IMR-90 (cell line): ENCODE measurements around the gene ECT2. TPM values are rescaled to one million over a fixed set of nuclear protein-coding genes. Genes with fewer than 3 reads are reported as not detected.

ENCODE experiments used
- ATAC-seq: fragments of 200-7000 bp; cut with Tn5 transposase; 2 replicates; pipeline ENCODE4 v1.9.1; 2020; ENCODE audit warnings: low read depth, mild to moderate bottlenecking, moderate library complexity
- BruUV-seq: library from RNA; stranded (reverse); fragments of 400-500 nt; replicated peaks from 2 replicates; lab custom pipeline; 2021; lab: Mats Ljungman, UMichigan
- CTCF ChIA-PET: fragments of 300-600 bp; formaldehyde crosslinking; extraction: SDS; loops from one replicate; lab custom pipeline; 2021; ENCODE audit warnings: antibody characterized with exemption; lab: Yijun Ruan, JAX
- POLR2A ChIA-PET: fragments of 300-600 bp; sonication (Branson Sonifier 250); formaldehyde crosslinking; loops from one replicate; lab custom pipeline; 2022; ENCODE audit warnings: antibody characterized with exemption; ENCODE audit not compliant: unreplicated experiment; lab: Charles Lee
- DNase-seq: peaks from one replicate; pipeline ENCODE4 v3.0.0; 2013
- H2AFZ ChIP-seq: replicated peaks from 2 replicates; pipeline ENCODE3; 2013; ENCODE audit warnings: low read length, mild to moderate bottlenecking; ENCODE audit not compliant: poor library complexity
- H2AK5ac ChIP-seq: 2 replicates; pipeline ENCODE4 v1.6.1; 2013; ENCODE audit warnings: low read depth, low read length, inconsistent platforms
- H2AK9ac ChIP-seq: replicated peaks from 2 replicates; pipeline ENCODE3; 2013; ENCODE audit warnings: mild to moderate bottlenecking, low read depth, low read length, moderate library complexity; ENCODE audit not compliant: poor library complexity
- H2BK120ac ChIP-seq: 2 replicates; pipeline ENCODE4 v1.6.1; 2013; ENCODE audit warnings: low read depth, low read length, inconsistent platforms
- H2BK15ac ChIP-seq: 3 replicates; pipeline ENCODE4 v1.6.1; 2013; ENCODE audit warnings: low read depth, low read length, inconsistent platforms
- H2BK20ac ChIP-seq: 2 replicates; pipeline ENCODE4 v1.6.1; 2013; ENCODE audit warnings: low read depth, mild to moderate bottlenecking, inconsistent platforms, low read length, moderate library complexity
- H2BK5ac ChIP-seq: 2 replicates; pipeline ENCODE4 v1.6.1; 2013; ENCODE audit warnings: mild to moderate bottlenecking, low read depth, low read length, inconsistent platforms; ENCODE audit not compliant: poor library complexity, severe bottlenecking
- H3K14ac ChIP-seq: replicated peaks from 2 replicates; pipeline ENCODE4 v1.6.1; 2013; ENCODE audit warnings: low read depth, low read length, inconsistent platforms
- H3K18ac ChIP-seq: 2 replicates; pipeline ENCODE4 v1.6.1; 2013; ENCODE audit warnings: low read depth, low read length, control low read depth
- H3K23ac ChIP-seq: 2 replicates; pipeline ENCODE4 v1.6.1; 2013; ENCODE audit warnings: low read depth, low read length, inconsistent platforms
- H3K27ac ChIP-seq: 2 replicates; pipeline ENCODE4 v1.5.1; 2013; ENCODE audit warnings: mild to moderate bottlenecking, control low read depth, low read length; ENCODE audit not compliant: insufficient read depth
- H3K27me3 ChIP-seq: 2 replicates; pipeline ENCODE4 v1.6.1; 2013; ENCODE audit warnings: low read length; ENCODE audit not compliant: control insufficient read depth, insufficient read depth
- H3K36me3 ChIP-seq: 2 replicates; pipeline ENCODE4 v1.6.1; 2013; ENCODE audit warnings: low read length, mixed read lengths; ENCODE audit not compliant: control insufficient read depth, insufficient read depth
- H3K4ac ChIP-seq: 2 replicates; pipeline ENCODE4 v1.6.1; 2013; ENCODE audit warnings: low read depth, low read length, inconsistent platforms
- H3K4me1 ChIP-seq: 2 replicates; pipeline ENCODE4 v1.6.1; 2013; ENCODE audit warnings: low read length, mixed read lengths; ENCODE audit not compliant: control insufficient read depth, insufficient read depth
- H3K4me2 ChIP-seq: 2 replicates; pipeline ENCODE4 v1.6.1; 2013; ENCODE audit warnings: low read depth, mild to moderate bottlenecking, control low read depth, low read length, moderate library complexity
- H3K4me3 ChIP-seq: 2 replicates; pipeline ENCODE4 v1.5.1; 2013; ENCODE audit warnings: low read depth, mild to moderate bottlenecking, control low read depth, low read length, moderate library complexity; ENCODE audit not compliant: insufficient read depth
- H3K56ac ChIP-seq: 2 replicates; pipeline ENCODE4 v1.6.1; 2013; ENCODE audit warnings: low read length, inconsistent platforms; ENCODE audit not compliant: insufficient read depth; ENCODE audit errors: extremely low read depth
- H3K79me1 ChIP-seq, 2 experiments: 2 replicates each; pipeline ENCODE4 v1.6.1; 2013; ENCODE audit warnings: low read length in 2 of 2, inconsistent platforms in 1 of 2, low read depth in 1 of 2
- H3K9ac ChIP-seq: 2 replicates; pipeline ENCODE4 v1.6.1; 2013; ENCODE audit warnings: low read depth, low read length, control low read depth
- H3K9me1 ChIP-seq: 2 replicates; pipeline ENCODE4 v1.6.1; 2013; ENCODE audit warnings: low read length, inconsistent platforms; ENCODE audit not compliant: insufficient read depth
- H3K9me3 ChIP-seq: 2 replicates; pipeline ENCODE4 v1.6.1; 2013; ENCODE audit warnings: low read length; ENCODE audit not compliant: control insufficient read depth, insufficient read depth
- H4K20me1 ChIP-seq: 2 replicates; pipeline ENCODE4 v1.6.1; 2013; ENCODE audit warnings: low read length, inconsistent platforms; ENCODE audit not compliant: insufficient read depth
- H4K5ac ChIP-seq: 2 replicates; pipeline ENCODE4 v1.6.1; 2013; ENCODE audit warnings: mild to moderate bottlenecking, low read depth, low read length, control low read depth
- H4K8ac ChIP-seq, 2 experiments: 2 replicates each; pipeline ENCODE4 v1.6.1; 2013; ENCODE audit warnings: low read depth in 2 of 2, low read length in 2 of 2, control low read depth in 1 of 2, inconsistent platforms in 1 of 2
- H4K91ac ChIP-seq: 2 replicates; pipeline ENCODE4 v1.6.1; 2013; ENCODE audit warnings: low read depth, low read length, inconsistent platforms; ENCODE audit not compliant: insufficient read depth
- BHLHE40 ChIP-seq: fragments of 150-350 bp; IDR thresholded peaks from 2 replicates; pipeline ENCODE4 v1.6.1; 2016; ENCODE audit warnings: mild to moderate bottlenecking, low read depth, low read length
- CEBPB ChIP-seq: IDR thresholded peaks from 2 replicates; pipeline ENCODE4 v1.6.1; 2012; ENCODE audit warnings: low read depth, low read length, improper control_type of control experiment
- CHD1 ChIP-seq: IDR thresholded peaks from 2 replicates; pipeline ENCODE4 v1.6.1; 2012; ENCODE audit warnings: low read depth, low read length, improper control_type of control experiment
- FOS ChIP-seq: fragments of 150-350 bp; IDR thresholded peaks from 2 replicates; pipeline ENCODE4 v1.6.1; 2016; ENCODE audit warnings: low read depth, low read length
- MAFK ChIP-seq: IDR thresholded peaks from 2 replicates; pipeline ENCODE4 v1.6.1; 2012; ENCODE audit warnings: low read depth, low read length, improper control_type of control experiment
- MXI1 ChIP-seq: IDR thresholded peaks from 2 replicates; pipeline ENCODE4 v1.6.1; 2012; ENCODE audit warnings: low read depth, mild to moderate bottlenecking, low read length, moderate library complexity, borderline replicate concordance
- NFE2L2 ChIP-seq: fragments of 150-350 bp; IDR thresholded peaks from 2 replicates; pipeline ENCODE4 v1.6.1; 2016; ENCODE audit warnings: low read depth, mild to moderate bottlenecking, low read length
- RAD21 ChIP-seq: IDR thresholded peaks from 2 replicates; pipeline ENCODE4 v1.6.1; 2012; ENCODE audit warnings: low read length, improper control_type of control experiment
- RCOR1 ChIP-seq: IDR thresholded peaks from 2 replicates; pipeline ENCODE4 v1.6.1; 2012; ENCODE audit warnings: mild to moderate bottlenecking, low read length, improper control_type of control experiment; ENCODE audit not compliant: insufficient replicate concordance
- RFX5 ChIP-seq: IDR thresholded peaks from 2 replicates; pipeline ENCODE4 v1.8.0; 2012; ENCODE audit warnings: low read depth, mild to moderate bottlenecking, low read length, moderate library complexity
- SMC3 ChIP-seq: fragments of 150-350 bp; IDR thresholded peaks from 2 replicates; pipeline ENCODE4 v1.6.1; 2016; ENCODE audit warnings: low read depth, mild to moderate bottlenecking, antibody characterized with exemption, low read length, moderate library complexity
- WGBS, 2 experiments: methylation state at CpG; one replicate each; pipeline versions ENCODE4 v1.1.5 to v1.1.7; 2013; ENCODE audit warnings: missing lambda C conversion rate in 2 of 2; ENCODE audit not compliant: insufficient read length in 1 of 2; ENCODE audit errors: extremely low coverage in 2 of 2; 5-methylcytosine and 5-hydroxymethylcytosine counted together
- dilution Hi-C: fragments of 300-500 bp; cut with HindIII; formaldehyde crosslinking; loops from one replicate; pipeline ENCODE4 v1.14.3; 2018; ENCODE audit warnings: low sequenced_read_pairs; ENCODE audit not compliant: unreplicated experiment
- in situ Hi-C: fragments of 300-500 bp; cut with MboI; formaldehyde crosslinking; loops from 3 replicates; pipeline ENCODE4 v1.14.3; 2019; ENCODE audit warnings: low sequenced_read_pairs, inconsistent platforms, mixed read lengths
- intact Hi-C: fragments of 100-400 bp; cut with micrococcal nuclease; formaldehyde crosslinking; loops from 2 replicates; pipeline ENCODE4 v1.10.0; 2022
- polyA plus RNA-seq, 3 experiments: library from polyadenylated mRNA; depleted of rRNA; stranded (reverse); fragments of >200 nt; gene quantifications; 2 replicates each; pipeline ENCODE4 v1.2.3, GENCODE V29; 2012; ENCODE audit warnings: low replicate concordance in 1 of 3
- total RNA-seq: library from RNA; depleted of rRNA; stranded (reverse); fragments of >200 nt; gene quantifications from 2 replicates; pipeline ENCODE4 v1.2.3, GENCODE V29; 2012
- TF ChIP-seq, protein P1 (sequence below): conservative IDR thresholded peaks from 2 replicates; pipeline ENCODE4 v1.5.1; 2012; ENCODE audit warnings: mild to moderate bottlenecking, low read depth, low read length, improper control_type of control experiment
- TF ChIP-seq, protein P2 (sequence below): fragments of 150-350 bp; IDR thresholded peaks from 2 replicates; pipeline ENCODE4 v1.6.1; 2017; ENCODE audit warnings: mild to moderate bottlenecking, antibody characterized with exemption, low read length, low read depth
- TF ChIP-seq, protein P3 (sequence below): fragments of 150-350 bp; IDR thresholded peaks from 2 replicates; pipeline ENCODE4 v1.6.1; 2016; ENCODE audit warnings: low read depth, mild to moderate bottlenecking, low read length, moderate library complexity, borderline replicate concordance

Gene ECT2
- total and polyA plus RNA-seq, 2 of the 4 experiments (the other 2 are of a cell fraction) = 18.1 to 37.8 TPM

DNA sequence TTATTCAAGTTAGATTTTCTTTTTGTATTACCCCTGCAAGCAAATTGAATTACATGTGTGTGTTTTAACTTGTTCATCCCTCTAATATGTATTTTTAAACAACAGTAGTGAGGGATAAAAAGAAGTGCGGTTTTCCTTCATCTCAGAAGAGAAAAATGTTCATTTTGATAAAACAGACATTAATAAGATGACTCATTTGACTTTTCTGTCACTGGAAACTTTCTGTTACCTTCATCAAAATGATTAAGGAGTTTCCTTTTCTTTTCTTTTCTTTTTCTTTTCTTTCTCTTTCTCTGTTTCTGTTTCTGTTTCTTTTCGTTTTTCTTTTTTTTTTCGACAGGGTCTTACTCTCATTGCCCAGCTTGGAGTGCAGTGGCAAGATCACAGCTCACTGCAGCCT lies 53.0 kb downstream of the ECT2 start:
- Histone ChIP-seq H3K79me1 (peaks cover 7 to 11% of the 10 kb centered on the region in 2 experiments; a peak in 2 of 4 replicates), H3K36me3 (no peaks in the 10 kb centered on the region), H4K5ac (no peak overlapping the region), H3K4ac (no peak overlapping the region), H3K4me3 (no peak overlapping the region), H2AFZ (no peak overlapping the region), H3K18ac (no peak overlapping the region), H3K4me1 (no peaks in the 10 kb centered on the region), H2BK20ac (no peak overlapping the region), H2BK5ac (no peak overlapping the region), H3K9ac (no peak overlapping the region), H3K56ac (no peak overlapping the region), H2BK15ac (no peak overlapping the region), H2AK5ac (no peak overlapping the region), H4K8ac (no peak overlapping the region), H3K14ac (no peak overlapping the region), H3K9me1 (no peaks in the 10 kb centered on the region), H4K91ac (no peak overlapping the region), H3K27ac (no peak overlapping the region), H3K9me3 (no peaks in the 10 kb centered on the region), H4K20me1 (no peaks in the 10 kb centered on the region), H2AK9ac (no peak overlapping the region), H3K4me2 (no peak overlapping the region), H2BK120ac (no peak overlapping the region), H3K27me3 (no peaks in the 10 kb centered on the region), H3K23ac (no peak overlapping the region)
- CTCF ChIA-PET = no interaction called here
- WGBS, 2 experiments = 90% methylated on average over 2 of the region's 3 CpGs; no CpG with 5 or more reads in 1 of the 2 experiments
- dilution Hi-C loops = no loop called here
- POLR2A ChIA-PET = no interaction called here
- no TSS peak for BruUV-seq
- DNase-seq (no peak), ATAC-seq (no peak)
- in situ Hi-C loops = no loop called here
- intact Hi-C loops = no loop called here
- TF ChIP-seq, protein P1, sequence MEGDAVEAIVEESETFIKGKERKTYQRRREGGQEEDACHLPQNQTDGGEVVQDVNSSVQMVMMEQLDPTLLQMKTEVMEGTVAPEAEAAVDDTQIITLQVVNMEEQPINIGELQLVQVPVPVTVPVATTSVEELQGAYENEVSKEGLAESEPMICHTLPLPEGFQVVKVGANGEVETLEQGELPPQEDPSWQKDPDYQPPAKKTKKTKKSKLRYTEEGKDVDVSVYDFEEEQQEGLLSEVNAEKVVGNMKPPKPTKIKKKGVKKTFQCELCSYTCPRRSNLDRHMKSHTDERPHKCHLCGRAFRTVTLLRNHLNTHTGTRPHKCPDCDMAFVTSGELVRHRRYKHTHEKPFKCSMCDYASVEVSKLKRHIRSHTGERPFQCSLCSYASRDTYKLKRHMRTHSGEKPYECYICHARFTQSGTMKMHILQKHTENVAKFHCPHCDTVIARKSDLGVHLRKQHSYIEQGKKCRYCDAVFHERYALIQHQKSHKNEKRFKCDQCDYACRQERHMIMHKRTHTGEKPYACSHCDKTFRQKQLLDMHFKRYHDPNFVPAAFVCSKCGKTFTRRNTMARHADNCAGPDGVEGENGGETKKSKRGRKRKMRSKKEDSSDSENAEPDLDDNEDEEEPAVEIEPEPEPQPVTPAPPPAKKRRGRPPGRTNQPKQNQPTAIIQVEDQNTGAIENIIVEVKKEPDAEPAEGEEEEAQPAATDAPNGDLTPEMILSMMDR = no peak
- no peak for TF ChIP-seq CHD1
- TF ChIP-seq RAD21 = no peak
- TF ChIP-seq, protein P2, sequence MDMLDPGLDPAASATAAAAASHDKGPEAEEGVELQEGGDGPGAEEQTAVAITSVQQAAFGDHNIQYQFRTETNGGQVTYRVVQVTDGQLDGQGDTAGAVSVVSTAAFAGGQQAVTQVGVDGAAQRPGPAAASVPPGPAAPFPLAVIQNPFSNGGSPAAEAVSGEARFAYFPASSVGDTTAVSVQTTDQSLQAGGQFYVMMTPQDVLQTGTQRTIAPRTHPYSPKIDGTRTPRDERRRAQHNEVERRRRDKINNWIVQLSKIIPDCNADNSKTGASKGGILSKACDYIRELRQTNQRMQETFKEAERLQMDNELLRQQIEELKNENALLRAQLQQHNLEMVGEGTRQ = no peak
- no peak for TF ChIP-seq FOS
- TF ChIP-seq RCOR1 = no peak
- no peak for TF ChIP-seq NFE2L2
- TF ChIP-seq RFX5 = no peak
- TF ChIP-seq MXI1 = no peak
- TF ChIP-seq, protein P3, sequence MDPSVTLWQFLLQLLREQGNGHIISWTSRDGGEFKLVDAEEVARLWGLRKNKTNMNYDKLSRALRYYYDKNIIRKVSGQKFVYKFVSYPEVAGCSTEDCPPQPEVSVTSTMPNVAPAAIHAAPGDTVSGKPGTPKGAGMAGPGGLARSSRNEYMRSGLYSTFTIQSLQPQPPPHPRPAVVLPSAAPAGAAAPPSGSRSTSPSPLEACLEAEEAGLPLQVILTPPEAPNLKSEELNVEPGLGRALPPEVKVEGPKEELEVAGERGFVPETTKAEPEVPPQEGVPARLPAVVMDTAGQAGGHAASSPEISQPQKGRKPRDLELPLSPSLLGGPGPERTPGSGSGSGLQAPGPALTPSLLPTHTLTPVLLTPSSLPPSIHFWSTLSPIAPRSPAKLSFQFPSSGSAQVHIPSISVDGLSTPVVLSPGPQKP = no peak
- TF ChIP-seq MAFK = no peak
- no peak for TF ChIP-seq CEBPB
- no peak for TF ChIP-seq SMC3
- TF ChIP-seq BHLHE40 = no peak
